Smooth muscle cell (in vitro differentiated cells): ENCODE measurements around the gene LAX1. TPM values are rescaled to one million over a fixed set of nuclear protein-coding genes. Genes with fewer than 3 reads are reported as not detected.

Source experiments
- DNase-seq: peaks from one replicate; lab custom pipeline; 2025; ENCODE audit not compliant: unreplicated experiment; lab: John Stamatoyannopoulos, UW
- H2AFZ ChIP-seq: fragments of 200-600 bp; sonication (generic); 2 replicates; pipeline ENCODE4 v1.6.0; 2016; ENCODE audit warnings: antibody characterized with exemption, low read depth, mild to moderate bottlenecking
- H3F3A ChIP-seq: fragments of 200-600 bp; sonication (generic); 2 replicates; pipeline ENCODE4 v1.6.0; 2017; ENCODE audit warnings: antibody characterized with exemption, low read depth
- H3K27ac ChIP-seq: fragments of 200-600 bp; sonication (generic); 2 replicates; pipeline ENCODE4 v1.5.1; 2016; ENCODE audit warnings: low read depth, mild to moderate bottlenecking
- H3K27me3 ChIP-seq: fragments of 200-600 bp; sonication (generic); 2 replicates; pipeline ENCODE4 v1.6.1; 2016; ENCODE audit warnings: low read depth, mild to moderate bottlenecking
- H3K36me3 ChIP-seq: fragments of 200-600 bp; sonication (generic); 2 replicates; pipeline ENCODE4 v1.5.1; 2016; ENCODE audit warnings: low read depth
- H3K4me1 ChIP-seq: fragments of 200-600 bp; sonication (generic); 2 replicates; pipeline ENCODE4 v1.5.1; 2016; ENCODE audit warnings: low read depth
- H3K4me2 ChIP-seq: fragments of 200-600 bp; sonication (generic); 2 replicates; pipeline ENCODE4 v1.6.0; 2016; ENCODE audit warnings: mild to moderate bottlenecking
- H3K4me3 ChIP-seq: fragments of 200-600 bp; sonication (generic); 2 replicates; pipeline ENCODE4 v1.5.1; 2016; ENCODE audit warnings: mild to moderate bottlenecking
- H3K79me2 ChIP-seq: fragments of 200-600 bp; sonication (generic); 2 replicates; pipeline ENCODE4 v1.6.0; 2016; ENCODE audit warnings: low read depth, mild to moderate bottlenecking
- H3K9ac ChIP-seq: fragments of 200-600 bp; sonication (generic); 2 replicates; pipeline ENCODE4 v1.6.0; 2016; ENCODE audit warnings: low read depth
- H3K9me3 ChIP-seq: fragments of 200-600 bp; sonication (generic); replicated peaks from 2 replicates; pipeline ENCODE4 v1.5.1; 2016; ENCODE audit warnings: low read depth
- H4K20me1 ChIP-seq: fragments of 200-600 bp; sonication (generic); 2 replicates; pipeline ENCODE4 v1.6.0; 2016; ENCODE audit warnings: low read depth
- WGBS: methylation state at CpG from one replicate; pipeline ENCODE4 v1.1.7; 2016; ENCODE audit warnings: low lambda C conversion rate; 5-methylcytosine and 5-hydroxymethylcytosine counted together
- polyA plus RNA-seq: library from polyadenylated mRNA; unstranded; fragments of >200 nt; fragmentation: Nextera tagmentation; extraction: Ambion mirVana; gene quantifications from 2 replicates; pipeline ENCODE4 v1.2.1, GENCODE V29; 2016
- small RNA-seq: library from RNA; depleted of rRNA; stranded (forward); fragments of <200 nt; gene quantifications from one replicate; pipeline ENCODE3, GENCODE V24; 2014
- total RNA-seq: library from RNA; depleted of rRNA; stranded (reverse); fragments of >200 nt; gene quantifications from 2 replicates; pipeline ENCODE4 v1.2.3, GENCODE V29; 2014
- TF ChIP-seq, protein P1 (sequence below): fragments of 200-600 bp; sonication (generic); IDR thresholded peaks from 2 replicates; pipeline ENCODE4 v1.5.1; 2017; ENCODE audit warnings: borderline replicate concordance, mild to moderate bottlenecking, antibody characterized with exemption; ENCODE audit not compliant: insufficient read depth, poor library complexity, severe bottlenecking

LAX1 gene
- total and polyA plus RNA-seq, 2 experiments from 2014 or later = 0.27 to 0.36 TPM

DNA sequence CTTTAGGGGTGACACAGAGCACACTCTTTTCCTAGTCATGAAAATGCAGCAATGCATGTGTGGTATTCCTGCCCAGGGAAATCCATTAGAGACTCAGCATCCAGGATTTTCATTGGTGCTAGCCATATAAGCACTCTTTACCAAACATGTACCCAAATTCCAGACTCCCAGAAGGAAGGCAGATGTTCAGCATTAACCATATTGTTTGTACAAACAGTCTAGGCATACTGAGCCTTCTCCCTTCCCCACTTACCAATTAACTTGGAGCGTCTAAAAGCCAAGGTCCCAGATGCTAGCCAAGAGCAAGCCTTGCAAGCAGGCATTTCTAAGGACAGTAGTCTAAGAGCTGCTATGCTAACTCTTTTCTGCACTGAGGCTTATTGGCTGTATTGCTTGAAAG lies 58.3 kb downstream of the LAX1 start:
- H3K9ac ChIP-seq = no peak overlapping the region
- TF ChIP-seq, protein P1, sequence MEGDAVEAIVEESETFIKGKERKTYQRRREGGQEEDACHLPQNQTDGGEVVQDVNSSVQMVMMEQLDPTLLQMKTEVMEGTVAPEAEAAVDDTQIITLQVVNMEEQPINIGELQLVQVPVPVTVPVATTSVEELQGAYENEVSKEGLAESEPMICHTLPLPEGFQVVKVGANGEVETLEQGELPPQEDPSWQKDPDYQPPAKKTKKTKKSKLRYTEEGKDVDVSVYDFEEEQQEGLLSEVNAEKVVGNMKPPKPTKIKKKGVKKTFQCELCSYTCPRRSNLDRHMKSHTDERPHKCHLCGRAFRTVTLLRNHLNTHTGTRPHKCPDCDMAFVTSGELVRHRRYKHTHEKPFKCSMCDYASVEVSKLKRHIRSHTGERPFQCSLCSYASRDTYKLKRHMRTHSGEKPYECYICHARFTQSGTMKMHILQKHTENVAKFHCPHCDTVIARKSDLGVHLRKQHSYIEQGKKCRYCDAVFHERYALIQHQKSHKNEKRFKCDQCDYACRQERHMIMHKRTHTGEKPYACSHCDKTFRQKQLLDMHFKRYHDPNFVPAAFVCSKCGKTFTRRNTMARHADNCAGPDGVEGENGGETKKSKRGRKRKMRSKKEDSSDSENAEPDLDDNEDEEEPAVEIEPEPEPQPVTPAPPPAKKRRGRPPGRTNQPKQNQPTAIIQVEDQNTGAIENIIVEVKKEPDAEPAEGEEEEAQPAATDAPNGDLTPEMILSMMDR = no peak

More for the DNA sequence above, 58.3 kb downstream of the LAX1 start:
- Histone ChIP-seq H3F3A (peaks cover 15% of the 10 kb centered on the region), H3K4me1 (no peaks in the 10 kb centered on the region), H3K9me3 (no peaks in the 10 kb centered on the region), H3K4me2 (no peak overlapping the region), H2AFZ (no peak overlapping the region), H3K36me3 (peaks cover 46% of the 10 kb centered on the region), H3K27ac (no peak overlapping the region), H3K79me2 (peaks cover 94% of the 10 kb centered on the region), H4K20me1 (peaks cover 99% of the 10 kb centered on the region), H3K4me3 (no peak overlapping the region), H3K27me3 (no peaks in the 10 kb centered on the region)
- 97% methylated on average over 1 of the region's 1 CpG for WGBS
- DNase-seq = no peak

Small RNA genes within 50 kb of the gene (small RNA-seq; reads per million reads assigned to genes)
- gene SNORA77 = 1,064 reads per million, percentile 100 among the genes with 10 or more reads in this experiment
- 30.9 reads per million, percentile 93 among the genes with 10 or more reads in this experiment for gene ZC3H11A

Other genes with a start within 250 kb of the LAX1 start
- 104 and 113 TPM in 2 replicates for gene ATP2B4, start 138.4 kb upstream of the LAX1 start, total RNA-seq
- gene ATP2B4, start 138.4 kb upstream of the LAX1 start, polyA plus RNA-seq = 31.1 and 49.3 TPM in 2 replicates
- gene ZBED6, start 30.4 kb downstream of the LAX1 start, total RNA-seq = 32.0 and 39.4 TPM in 2 replicates
- 1.9 and 3.0 TPM in 2 replicates for gene ZBED6, start 30.4 kb downstream of the LAX1 start, polyA plus RNA-seq
- gene ZC3H11A, start 30.4 kb downstream of the LAX1 start, total RNA-seq = 140 and 174 TPM in 2 replicates
- gene ZC3H11A, start 30.4 kb downstream of the LAX1 start, polyA plus RNA-seq = 28.4 and 42.2 TPM in 2 replicates
- gene SNRPE, start 96.4 kb downstream of the LAX1 start, total RNA-seq = 95.4 and 96.5 TPM in 2 replicates
- gene SNRPE, start 96.4 kb downstream of the LAX1 start, polyA plus RNA-seq = 293 and 301 TPM in 2 replicates